H1 (cell line): Measurements from ENCODE around the gene EDN1. TPM values are rescaled to one million over a fixed set of nuclear protein-coding genes. Genes with fewer than 3 reads are reported as not detected.

ENCODE experiments used
- ASH2L ChIP-seq: fragments of 200-600, 300-600 bp; sonication (generic); IDR thresholded peaks from one replicate; pipeline ENCODE4 v1.7.1; 2017; ENCODE audit warnings: low read length
- CBX8 ChIP-seq: fragments of 300-800, 300-1000 bp; sonication (generic); IDR thresholded peaks from 2 replicates; pipeline ENCODE4 v1.7.1; 2016; ENCODE audit warnings: low read depth, low read length, borderline replicate concordance
- CHD2 ChIP-seq: IDR thresholded peaks from 2 replicates; pipeline ENCODE4 v1.6.1; 2012; ENCODE audit warnings: low read length, improper control_type of control experiment
- CTBP2 ChIP-seq: IDR thresholded peaks from 2 replicates; pipeline ENCODE4 v1.7.0; 2011; ENCODE audit warnings: borderline replicate concordance, mild to moderate bottlenecking, moderate library complexity, mixed read lengths, low read length; ENCODE audit not compliant: insufficient read depth, insufficient read length
- CTCF ChIP-seq, 3 experiments: IDR thresholded peaks; 1 replicate in 2 of 3; 2 replicates in 1 of 3; pipeline versions ENCODE4 v1.5.1 to v1.6.1; 2011; ENCODE audit warnings: low read length in 3 of 3, mild to moderate bottlenecking in 3 of 3, inconsistent platforms in 2 of 3, low read depth in 1 of 3, moderate library complexity in 1 of 3; ENCODE audit not compliant: insufficient read depth in 1 of 3; ENCODE audit errors: control extremely low read depth in 1 of 3
- EGR1 ChIP-seq: IDR thresholded peaks from 2 replicates; pipeline ENCODE4 v1.6.1; 2011; ENCODE audit warnings: low read depth, low read length, borderline replicate concordance
- EP300 ChIP-seq, 2 experiments: IDR thresholded peaks; 1 replicate in 1 of 2; 2 replicates in 1 of 2; pipeline ENCODE4 v1.6.1; 2011 to 2012; ENCODE audit warnings: low read depth in 2 of 2, low read length in 2 of 2, mild to moderate bottlenecking in 2 of 2, borderline replicate concordance in 1 of 2, inconsistent platforms in 1 of 2, moderate library complexity in 1 of 2
- GTF2F1 ChIP-seq: IDR thresholded peaks from 2 replicates; pipeline ENCODE4 v1.6.1; 2012; ENCODE audit warnings: low read depth, low read length, improper control_type of control experiment, borderline replicate concordance
- HDAC6 ChIP-seq: IDR thresholded peaks from one replicate; pipeline ENCODE4 v1.7.1; 2012; ENCODE audit warnings: low read depth, mild to moderate bottlenecking, inconsistent platforms, low read length, moderate library complexity
- KDM4A ChIP-seq: IDR thresholded peaks from one replicate; pipeline ENCODE4 v1.7.1; 2012; ENCODE audit warnings: low read depth, mild to moderate bottlenecking, moderate library complexity, low read length, inconsistent platforms; ENCODE audit not compliant: severe bottlenecking
- KDM5A ChIP-seq: fragments of 200-600 bp; IDR thresholded peaks from 2 replicates; pipeline ENCODE4 v1.7.1; 2012; ENCODE audit warnings: mild to moderate bottlenecking, low read length, inconsistent platforms, mixed read lengths
- NRF1 ChIP-seq: IDR thresholded peaks from 2 replicates; pipeline ENCODE4 v1.6.1; 2011; ENCODE audit warnings: mild to moderate bottlenecking, low read depth, low read length, improper control_type of control experiment
- PHF8 ChIP-seq: fragments of 200-600 bp; sonication (generic); conservative IDR thresholded peaks from 2 replicates; pipeline ENCODE4 v1.7.1; 2012; ENCODE audit warnings: low read depth, mild to moderate bottlenecking, inconsistent platforms, low read length, moderate library complexity
- POU5F1 ChIP-seq: IDR thresholded peaks from 2 replicates; pipeline ENCODE4 v1.6.1; 2011; ENCODE audit warnings: low read depth, mild to moderate bottlenecking, low read length, moderate library complexity
- RNF2 ChIP-seq: fragments of 200-900, 300-1000 bp; sonication (generic); IDR thresholded peaks from 2 replicates; pipeline ENCODE4 v1.7.1; 2016; ENCODE audit warnings: borderline replicate concordance, low read depth, mild to moderate bottlenecking, antibody characterized with exemption, low read length; ENCODE audit not compliant: poor library complexity, severe bottlenecking; ENCODE audit errors: missing control alignments
- SIRT6 ChIP-seq: IDR thresholded peaks from one replicate; pipeline ENCODE4 v1.7.1; 2012; ENCODE audit warnings: low read length, inconsistent platforms
- SIX5 ChIP-seq: IDR thresholded peaks from 2 replicates; pipeline ENCODE4 v1.6.1; 2011; ENCODE audit warnings: mild to moderate bottlenecking, low read depth, low read length
- polyA plus RNA-seq, 7 experiments: library from polyadenylated mRNA; depleted of rRNA in 3 of 7; stranded (reverse) in 5 of 7; unstranded in 2 of 7; fragments of >200 nt in 5 of 7; fragments of 200-250 nt in 2 of 7; gene quantifications; 1 replicate in 5 of 7; 2 replicates in 1 of 7; 4 replicates in 1 of 7; pipeline versions ENCODE4 v1.2.1 to v1.2.3, GENCODE V29; 2011 to 2013; ENCODE audit warnings: missing spikeins in 2 of 7, mixed read lengths in 2 of 7
- total RNA-seq: library from RNA; stranded (reverse); fragmentation: NEBNext Ultra II Directional; extraction: Animal tissue kit (Norgen Biotek cat#: 25700); gene quantifications from 2 replicates; pipeline ENCODE4 v1.2.1, GENCODE V29; 2021

EDN1 gene
- total and polyA plus RNA-seq, 2 of the 8 experiments (the other 6 are each of a cell fraction or from before 2014, with no cell fraction given): 0.23 to 1.1 TPM

GRCh38 chr6:12291839-12292604 is 1.9 kb downstream of the EDN1 start (continued):
- no peak for TF ChIP-seq SIX5
- TF ChIP-seq KDM4A: no peak
- no peak for TF ChIP-seq EGR1
- no peak for TF ChIP-seq KDM5A
- TF ChIP-seq HDAC6: no peak
- no peak for TF ChIP-seq CHD2
- TF ChIP-seq NRF1: no peak
- no peak for TF ChIP-seq CTBP2
- no peak for TF ChIP-seq CBX8
- TF ChIP-seq EP300 (IDR thresholded peaks at IDR 0.05; ENCODE audit: borderline replicate concordance in 1 of 2, low read depth in 2 of 2, low read length in 2 of 2): no peak
- peak in 2 of 3 experiments; percentile 50 to 67; a peak in 3 of 4 replicates for TF ChIP-seq CTCF (IDR thresholded peaks at IDR 0.05; ENCODE audit: control extremely low read depth in 1 of 3, insufficient read depth in 1 of 3, low read depth in 1 of 3, low read length in 3 of 3)
- peak; percentile 25 for TF ChIP-seq ASH2L
- TF ChIP-seq GTF2F1: no peak
- TF ChIP-seq RNF2: no peak
- TF ChIP-seq POU5F1: no peak
- TF ChIP-seq PHF8: no peak
- TF ChIP-seq SIRT6: no peak
